AG04450 (cell line): ENCODE results near the gene ASTE1. TPM values are rescaled to one million over a fixed set of nuclear protein-coding genes. Genes with fewer than 3 reads are reported as not detected.

Source experiments
- CTCF ChIA-PET: fragments of 300-600, 350-600 bp; formaldehyde crosslinking; extraction: SDS; loops from one replicate; lab custom pipeline; 2022; ENCODE audit warnings: antibody characterized with exemption, inconsistent platforms; lab: Charles Lee
- POLR2A ChIA-PET: fragments of 350-600 bp; formaldehyde crosslinking; extraction: SDS; loops from one replicate; lab custom pipeline; 2021; ENCODE audit warnings: antibody characterized with exemption, inconsistent platforms; lab: Yijun Ruan, JAX
- DNase-seq: peaks from one replicate; pipeline ENCODE4 v3.0.0-alpha.2; 2011; ENCODE audit warnings: low read depth, low spot score
- H3K27ac ChIP-seq: one replicate; pipeline ENCODE4 v1.5.1; 2012; ENCODE audit warnings: low read depth, low read length, control low read depth
- H3K27me3 ChIP-seq: one replicate; pipeline ENCODE4 v1.6.0; 2012; ENCODE audit warnings: low read length; ENCODE audit not compliant: control insufficient read depth, insufficient read depth
- H3K4me3 ChIP-seq: 2 replicates; pipeline ENCODE4 v1.5.1; 2011; ENCODE audit warnings: mild to moderate bottlenecking, low read depth, low read length, control low read depth
- H3K9me3 ChIP-seq: 2 replicates; pipeline ENCODE4 v1.5.1; 2012; ENCODE audit warnings: low read length; ENCODE audit not compliant: control insufficient read depth, insufficient read depth
- polyA plus RNA-seq: library from polyadenylated mRNA; depleted of rRNA; stranded (reverse); fragments of >200 nt; gene quantifications from 2 replicates; pipeline ENCODE4 v1.2.3, GENCODE V29; 2011
- TF ChIP-seq, protein P1 (sequence below): IDR thresholded peaks from 2 replicates; pipeline ENCODE4 v1.5.1; 2011; ENCODE audit warnings: low read depth, low read length, control low read depth, inconsistent platforms

ASTE1 gene
- polyA plus RNA-seq, 1 experiment, result 8.5 TPM

DNA sequence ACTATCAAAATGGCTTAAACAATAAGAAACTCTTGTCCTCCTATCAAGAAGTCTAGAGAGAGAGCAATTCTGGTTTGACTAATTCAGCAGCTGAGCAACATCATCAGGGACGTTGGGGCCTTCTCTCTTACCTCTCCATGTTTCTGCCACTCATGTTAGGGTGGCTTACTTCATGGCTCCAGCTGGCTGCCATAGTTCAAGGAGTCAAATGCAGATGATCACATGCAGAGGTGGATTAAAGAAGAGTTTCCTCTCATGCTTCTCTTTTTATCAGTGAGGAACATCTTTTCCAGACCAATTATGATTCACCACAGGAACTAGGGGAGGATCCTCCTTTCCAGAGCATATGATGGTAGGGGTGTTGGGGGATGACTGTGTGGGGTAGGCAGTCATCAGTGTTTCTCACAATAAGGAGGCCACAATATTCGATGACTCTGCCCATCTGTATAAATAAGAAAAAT is 45.5 kb upstream of the ASTE1 start:
- H3K27ac ChIP-seq, result no peak overlapping the region
- CTCF ChIA-PET, result no interaction called here
- H3K9me3 ChIP-seq, result no peaks in the 10 kb centered on the region
- H3K27me3 ChIP-seq, result no peaks in the 10 kb centered on the region
- no peak overlapping the region for H3K4me3 ChIP-seq
- POLR2A ChIA-PET, result no interaction called here
- no peak for DNase-seq
- TF ChIP-seq, protein P1, sequence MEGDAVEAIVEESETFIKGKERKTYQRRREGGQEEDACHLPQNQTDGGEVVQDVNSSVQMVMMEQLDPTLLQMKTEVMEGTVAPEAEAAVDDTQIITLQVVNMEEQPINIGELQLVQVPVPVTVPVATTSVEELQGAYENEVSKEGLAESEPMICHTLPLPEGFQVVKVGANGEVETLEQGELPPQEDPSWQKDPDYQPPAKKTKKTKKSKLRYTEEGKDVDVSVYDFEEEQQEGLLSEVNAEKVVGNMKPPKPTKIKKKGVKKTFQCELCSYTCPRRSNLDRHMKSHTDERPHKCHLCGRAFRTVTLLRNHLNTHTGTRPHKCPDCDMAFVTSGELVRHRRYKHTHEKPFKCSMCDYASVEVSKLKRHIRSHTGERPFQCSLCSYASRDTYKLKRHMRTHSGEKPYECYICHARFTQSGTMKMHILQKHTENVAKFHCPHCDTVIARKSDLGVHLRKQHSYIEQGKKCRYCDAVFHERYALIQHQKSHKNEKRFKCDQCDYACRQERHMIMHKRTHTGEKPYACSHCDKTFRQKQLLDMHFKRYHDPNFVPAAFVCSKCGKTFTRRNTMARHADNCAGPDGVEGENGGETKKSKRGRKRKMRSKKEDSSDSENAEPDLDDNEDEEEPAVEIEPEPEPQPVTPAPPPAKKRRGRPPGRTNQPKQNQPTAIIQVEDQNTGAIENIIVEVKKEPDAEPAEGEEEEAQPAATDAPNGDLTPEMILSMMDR, result no peak

DNA sequence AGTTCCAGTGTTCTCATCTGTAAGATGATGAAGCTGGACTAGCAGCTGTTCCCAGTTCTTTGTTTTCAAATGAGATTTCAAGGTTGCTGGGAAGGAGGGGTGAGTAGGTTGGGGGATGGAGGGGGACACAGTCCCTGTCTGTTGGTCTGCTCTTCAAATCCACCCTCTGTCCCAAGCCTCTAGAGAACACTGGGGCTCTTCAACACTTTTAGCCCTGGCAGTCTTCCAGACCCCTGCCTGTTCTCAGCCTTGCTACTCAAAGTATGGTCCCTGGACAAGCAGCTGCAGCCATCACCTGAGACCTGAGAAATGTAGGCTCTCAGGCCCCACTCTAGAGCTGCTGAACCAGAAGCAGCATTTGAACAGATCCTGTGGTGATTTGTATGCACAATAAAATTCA is 41.4 kb upstream of the ASTE1 start:
- Histone ChIP-seq H3K4me3 (no peak overlapping the region), H3K27me3 (no peaks in the 10 kb centered on the region), H3K9me3 (no peaks in the 10 kb centered on the region), H3K27ac (no peak overlapping the region)
- POLR2A ChIA-PET, result no interaction called here
- TF ChIP-seq, protein P1, result no peak
- DNase-seq, result no peak
- CTCF ChIA-PET, result no interaction called here

DNA sequence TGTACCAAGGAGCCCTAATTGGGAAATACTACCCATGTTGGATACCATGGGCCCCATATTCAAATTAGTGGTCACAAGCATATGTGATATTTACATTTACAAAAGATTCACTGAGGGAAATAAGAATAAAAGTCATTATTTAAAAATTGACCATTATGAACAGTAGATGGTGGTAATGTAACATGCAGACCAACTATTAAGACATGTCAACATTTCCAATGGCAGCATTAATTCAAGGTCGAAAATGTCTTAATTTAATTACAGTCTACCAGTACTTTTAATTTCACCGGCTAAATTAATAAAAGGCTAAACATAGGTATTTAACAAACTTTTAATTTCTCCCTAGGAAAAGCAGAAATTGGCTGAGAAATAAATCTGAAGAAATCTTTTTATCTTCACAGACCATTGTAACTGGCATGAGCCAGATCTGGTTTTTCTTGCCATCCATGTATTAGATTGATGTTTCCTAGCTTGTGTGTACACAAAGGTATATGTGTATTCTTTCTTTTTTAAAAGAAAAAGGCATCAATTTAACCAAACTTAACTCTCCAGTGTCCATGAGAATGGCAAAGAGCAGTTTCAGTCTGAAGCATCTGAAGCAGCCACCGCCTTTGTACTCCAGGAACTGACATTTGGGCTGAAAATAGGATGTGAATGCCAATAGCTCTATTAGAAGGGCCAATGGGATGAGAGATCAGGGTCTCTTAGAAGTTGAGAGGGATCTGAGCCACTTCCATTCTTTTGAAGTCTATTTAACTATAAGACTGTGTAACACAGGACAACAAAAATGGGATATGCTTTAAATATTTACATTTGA is 26.6 kb upstream of the ASTE1 start:
- TF ChIP-seq, protein P1, result peak; percentile 28; the same call in 1 of the 2 replicates
- Histone ChIP-seq H3K9me3 (no peaks in the 10 kb centered on the region), H3K27me3 (no peaks in the 10 kb centered on the region), H3K4me3 (no peak overlapping the region), H3K27ac (no peak overlapping the region)
- DNase-seq, result no peak
- CTCF ChIA-PET, result interaction anchor here (1.2 kb wide), 1 partner anchor 11 kb away, joined by 4 read pairs; no protein-coding TSS in a partner anchor
- POLR2A ChIA-PET, result no interaction called here

- Histone ChIP-seq H3K27ac (no peak overlapping the region), H3K27me3 (no peaks in the 10 kb centered on the region), H3K9me3 (no peaks in the 10 kb centered on the region), H3K4me3 (no peak overlapping the region)
- TF ChIP-seq, protein P1, result no peak
- CTCF ChIA-PET, result no interaction called here
- DNase-seq, result no peak
- POLR2A ChIA-PET, result no interaction called here
These were observed 23.4 kb upstream of the ASTE1 start for GRCh38 chr3:131050001-131050400.

DNA sequence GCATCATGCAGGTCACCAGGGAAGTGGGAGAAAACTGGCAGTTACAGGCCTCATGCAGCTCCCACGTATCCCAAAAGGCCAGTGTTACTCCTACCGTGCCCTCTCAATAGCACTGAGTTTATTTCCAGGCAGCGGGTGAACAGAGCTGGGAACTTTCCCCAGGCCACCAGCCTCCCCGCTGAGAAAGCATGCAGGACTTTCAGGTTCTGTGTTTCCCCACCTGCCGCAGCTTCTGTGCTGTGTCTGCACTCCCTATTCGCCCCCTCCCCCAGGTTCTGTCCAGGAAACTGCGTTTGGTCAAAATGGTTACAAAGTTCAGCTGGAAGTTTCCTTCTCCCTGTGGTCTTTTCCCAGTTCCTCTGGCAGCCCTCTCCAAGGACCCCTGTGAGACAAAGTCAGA is 21.4 kb upstream of the ASTE1 start:
- Histone ChIP-seq H3K27me3 (no peaks in the 10 kb centered on the region), H3K9me3 (no peaks in the 10 kb centered on the region), H3K4me3 (no peak overlapping the region), H3K27ac (no peak overlapping the region)
- TF ChIP-seq, protein P1, result no peak
- ChIA-PET POLR2A (no interaction called here), CTCF (no interaction called here)
- no peak for DNase-seq
